Uterus (tissue), 2 donors: ENCODE measurements around the gene OR1L1.

Experiments used
- CTCF ChIP-seq, 4 experiments: fragments of 200-600 bp in 2 of 4; fragments of 450-650 bp in 2 of 4; sonication (generic) in 2 of 4; IDR thresholded peaks; one replicate each; pipeline ENCODE4 v1.5.1; 2016 to 2019; ENCODE audit warnings: antibody characterized with exemption in 4 of 4, mild to moderate bottlenecking in 2 of 4, moderate library complexity in 1 of 4
- POLR2A ChIP-seq, 2 donors: fragments of 450-650 bp; IDR thresholded peaks; one replicate each; pipeline ENCODE4 v1.6.1; 2016; ENCODE audit warnings: antibody characterized with exemption in 2 of 2, mild to moderate bottlenecking in 1 of 2, moderate library complexity in 1 of 2

GRCh38 chr9:122672481-122672880 lies 11.0 kb downstream of the OR1L1 start:
- TF ChIP-seq CTCF (IDR thresholded peaks at IDR 0.05) (no peak), POLR2A (IDR thresholded peaks at IDR 0.05) (no peak)
